GM10847 (cell line): ENCODE measurements around the gene RTN4.

Experiments used
- POLR2A ChIP-seq: IDR thresholded peaks from 2 replicates; pipeline ENCODE4 v1.6.1; 2011; ENCODE audit not compliant: insufficient read length; ENCODE audit errors: extremely low read depth

The RTN4 gene

DNA sequence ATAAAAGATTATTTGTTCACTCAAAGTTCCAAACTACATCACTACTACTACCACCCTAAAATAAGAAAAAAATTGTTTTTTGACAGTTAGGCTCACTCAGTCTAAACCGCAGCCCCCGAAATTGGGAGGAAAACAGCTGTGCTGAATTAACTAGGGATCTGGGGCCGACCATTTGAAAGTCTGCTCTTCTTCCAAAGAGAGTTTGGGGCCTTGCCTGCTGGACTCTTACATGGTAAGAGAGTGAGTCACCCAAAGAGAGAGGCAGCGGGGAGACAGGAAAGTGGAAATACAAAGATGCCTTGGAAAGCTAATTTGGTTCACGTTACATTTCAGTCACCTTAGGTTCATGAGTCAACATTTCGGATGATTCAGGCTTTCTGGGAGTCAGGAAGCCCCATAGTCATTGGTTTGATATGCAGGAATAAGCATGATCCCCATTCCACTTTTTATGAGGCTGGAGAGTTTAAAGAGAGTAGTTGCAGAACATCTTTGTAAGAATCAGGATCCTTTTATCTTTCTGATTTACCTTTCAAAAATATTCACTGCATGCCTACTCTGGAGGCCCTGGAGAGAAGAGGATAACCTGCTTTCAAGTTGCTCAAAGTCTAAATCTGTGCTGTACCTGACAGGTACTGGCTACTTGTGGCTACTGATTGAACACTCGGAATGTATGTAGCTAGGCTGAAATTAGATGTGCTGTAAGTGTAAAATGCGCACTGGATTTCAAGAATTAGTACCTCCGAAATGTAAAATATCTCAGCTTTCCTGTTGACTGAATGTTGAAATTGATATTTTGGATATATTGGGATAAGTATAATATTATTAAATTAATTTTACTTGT is 995 bp upstream of the RTN4 start:
- TF ChIP-seq POLR2A: no peak

GRCh38 chr2:55049821-55050099 is 491 bp downstream of the RTN4 start:
- no peak for TF ChIP-seq POLR2A

- peak; percentile 36 for TF ChIP-seq POLR2A
Measured at GRCh38 chr2:55049043-55049820, 1.0 kb downstream of the RTN4 start.

DNA sequence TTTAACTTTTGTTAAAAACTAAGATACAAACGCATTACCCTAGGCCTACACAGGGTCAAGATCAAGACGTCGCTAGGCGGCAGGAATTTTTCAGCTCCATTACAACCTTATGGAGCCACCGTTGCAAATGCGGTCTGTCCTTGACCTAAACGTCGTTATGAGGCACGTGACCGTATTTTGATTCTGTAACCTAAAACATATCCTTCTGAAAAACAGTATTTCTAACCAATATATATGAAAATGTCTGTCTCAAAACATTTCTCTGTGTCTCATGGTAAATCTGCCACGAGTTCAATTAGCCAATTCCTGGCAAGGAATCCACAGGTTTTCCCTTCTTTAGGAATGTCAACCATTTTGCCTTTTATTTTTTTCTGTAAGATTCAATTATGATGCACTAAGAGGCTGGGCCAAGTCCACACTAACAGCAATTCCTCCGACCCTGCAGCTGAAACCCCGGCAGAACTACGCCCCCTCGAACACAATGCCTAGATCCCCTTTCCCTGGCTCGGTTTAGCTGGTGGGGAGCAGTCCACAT is 1.7 kb downstream of the RTN4 start:
- no peak for TF ChIP-seq POLR2A

DNA sequence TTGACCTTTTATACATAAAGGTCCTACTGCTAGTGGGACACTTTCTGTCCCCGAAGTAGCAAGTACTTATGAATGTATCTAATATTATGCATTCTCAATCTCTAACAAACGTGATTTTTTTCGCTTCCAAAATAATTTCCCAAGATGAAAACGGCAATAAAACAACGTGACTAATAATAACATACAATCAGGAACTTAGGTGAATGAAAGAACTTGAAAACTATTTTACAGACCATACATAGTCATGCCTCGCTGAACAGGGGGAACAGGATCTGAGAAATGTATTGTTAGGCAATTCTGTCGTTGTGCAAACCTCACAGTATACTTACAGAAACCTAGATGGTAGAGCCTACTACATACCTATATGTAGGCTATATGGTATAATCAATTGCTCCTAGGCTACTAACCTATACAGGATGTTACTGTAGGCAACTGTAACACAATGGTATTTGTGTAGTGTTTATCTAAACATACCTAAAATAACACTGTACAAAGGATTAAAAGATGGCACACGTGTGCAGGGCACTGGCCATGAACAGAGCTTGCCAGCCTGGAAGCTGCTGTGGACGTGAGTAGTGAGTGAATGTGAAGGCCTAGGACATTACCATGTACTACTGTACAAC is 2.5 kb downstream of the RTN4 start:
- no peak for TF ChIP-seq POLR2A

- no peak for TF ChIP-seq POLR2A
Measured at GRCh38 chr2:55045780-55046179, 4.5 kb downstream of the RTN4 start.

GRCh38 chr2:55043841-55044240 is 6.4 kb downstream of the RTN4 start:
- TF ChIP-seq POLR2A: no peak

GRCh38 chr2:55038428-55038827 is 11.8 kb downstream of the RTN4 start:
- TF ChIP-seq POLR2A: no peak

DNA sequence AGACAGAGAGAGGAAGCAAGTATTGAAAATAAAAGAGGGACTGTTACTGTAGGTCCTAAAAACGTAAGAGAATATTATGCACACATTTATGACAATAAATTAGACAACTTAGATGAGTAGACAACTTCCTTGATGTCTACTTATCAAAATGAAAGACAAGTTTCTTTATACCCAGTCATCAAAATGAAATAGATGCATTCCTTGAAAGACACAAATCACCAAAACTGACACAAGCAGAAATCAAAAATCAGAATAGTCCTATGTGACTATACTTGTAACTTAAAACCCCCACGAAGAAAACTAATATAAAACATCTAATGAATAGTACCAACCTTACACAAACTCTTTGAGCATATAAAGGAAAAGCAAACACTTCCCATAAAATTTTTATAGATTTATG is 14.5 kb downstream of the RTN4 start:
- no peak for TF ChIP-seq POLR2A

GRCh38 chr2:55033921-55034320 is 16.3 kb downstream of the RTN4 start:
- no peak for TF ChIP-seq POLR2A

DNA sequence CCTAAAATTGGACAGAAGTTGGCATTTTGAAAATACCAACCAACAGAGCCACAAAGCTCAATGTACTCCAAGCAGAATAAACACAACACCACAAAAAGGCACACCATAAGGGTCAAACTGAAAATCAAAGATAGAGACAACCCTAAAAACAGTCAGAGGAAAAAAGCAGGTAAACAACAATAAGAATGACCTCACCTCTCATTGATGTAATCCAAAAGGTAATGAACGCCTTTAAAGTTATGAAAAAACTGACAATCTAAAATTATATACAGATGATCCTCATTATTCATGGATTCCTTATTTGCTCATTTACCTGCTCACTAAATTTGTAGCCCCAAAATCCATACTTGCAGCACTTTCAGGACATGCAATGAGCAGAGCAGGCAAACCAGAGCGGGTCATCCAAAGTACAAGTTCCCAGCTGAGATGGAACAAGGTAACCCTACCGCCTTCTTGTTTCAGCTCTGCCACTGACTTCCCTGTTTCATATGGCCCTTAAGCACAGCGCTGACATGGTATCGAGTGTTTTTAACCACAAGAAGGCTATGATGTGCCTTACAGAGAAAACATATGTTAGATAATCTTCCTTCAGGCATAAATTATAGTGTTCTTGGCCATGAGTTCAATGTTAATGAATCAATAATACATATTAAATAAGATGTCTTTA is 17.0 kb downstream of the RTN4 start:
- no peak for TF ChIP-seq POLR2A

GRCh38 chr2:55031505-55031904 is 18.7 kb downstream of the RTN4 start:
- TF ChIP-seq POLR2A: no peak

GRCh38 chr2:55030766-55031165 is 19.5 kb downstream of the RTN4 start:
- no peak for TF ChIP-seq POLR2A

GRCh38 chr2:55029098-55029497 is 21.2 kb downstream of the RTN4 start:
- no peak for TF ChIP-seq POLR2A

GRCh38 chr2:55027226-55027625 is 23.0 kb downstream of the RTN4 start:
- no peak for TF ChIP-seq POLR2A
